ENCODE measurements around the gene NAV1.

NAV1 gene

GRCh38 chr1:201586806-201587205, 47.9 kb downstream of the NAV1 start:
- no peak for DNase-seq (ENCODE audit: low read depth)

DNA sequence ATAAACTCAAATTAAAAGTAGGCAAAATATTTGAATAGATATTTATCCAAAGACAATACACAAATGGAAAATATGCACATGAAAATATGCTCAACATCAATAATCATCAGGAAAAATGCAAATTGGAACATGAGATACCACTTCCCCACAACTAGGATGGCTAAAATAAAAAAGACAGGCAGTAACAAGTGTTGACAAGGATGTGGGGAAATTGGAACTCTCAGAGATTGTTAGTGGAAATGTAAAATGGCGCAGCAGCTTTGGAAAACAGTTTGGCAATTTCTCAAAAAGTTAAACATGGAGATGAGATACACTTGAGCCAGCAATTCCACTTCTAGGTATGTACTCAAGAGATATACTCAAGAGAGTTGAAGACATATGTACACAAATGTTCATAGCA, 48.8 kb downstream of the NAV1 start:
- DNase-seq (ENCODE audit: low read depth) = no peak
